Measurements from ENCODE around the gene ENOX1. TPM values are rescaled to one million over a fixed set of nuclear protein-coding genes. Genes with fewer than 3 reads are reported as not detected.

The ENOX1 gene
- total RNA-seq, 1 donor from 2014 or later, result 0.79 TPM

DNA sequence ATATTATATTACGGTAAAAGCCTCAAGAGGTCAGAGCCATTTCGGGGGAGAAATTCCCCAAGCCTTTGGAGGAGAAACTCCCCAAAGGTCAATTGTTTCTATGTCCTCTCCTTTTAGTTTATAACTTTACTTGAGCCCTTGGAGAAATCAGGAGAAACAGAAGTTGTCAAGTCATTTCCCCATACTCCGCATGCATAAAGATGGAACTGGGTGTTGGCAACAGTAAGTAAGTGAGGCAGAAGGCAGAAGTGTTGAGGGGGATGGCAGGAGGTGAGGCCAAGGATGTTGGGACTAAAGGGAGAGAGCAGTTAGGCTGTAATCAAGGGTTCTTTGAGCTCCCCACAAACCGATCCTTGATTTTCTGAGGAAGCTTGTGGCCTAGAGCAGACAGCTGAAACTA is 307.9 kb downstream of the ENOX1 start:
- FAIRE-seq, result no peak
- TF ChIP-seq, protein P1, sequence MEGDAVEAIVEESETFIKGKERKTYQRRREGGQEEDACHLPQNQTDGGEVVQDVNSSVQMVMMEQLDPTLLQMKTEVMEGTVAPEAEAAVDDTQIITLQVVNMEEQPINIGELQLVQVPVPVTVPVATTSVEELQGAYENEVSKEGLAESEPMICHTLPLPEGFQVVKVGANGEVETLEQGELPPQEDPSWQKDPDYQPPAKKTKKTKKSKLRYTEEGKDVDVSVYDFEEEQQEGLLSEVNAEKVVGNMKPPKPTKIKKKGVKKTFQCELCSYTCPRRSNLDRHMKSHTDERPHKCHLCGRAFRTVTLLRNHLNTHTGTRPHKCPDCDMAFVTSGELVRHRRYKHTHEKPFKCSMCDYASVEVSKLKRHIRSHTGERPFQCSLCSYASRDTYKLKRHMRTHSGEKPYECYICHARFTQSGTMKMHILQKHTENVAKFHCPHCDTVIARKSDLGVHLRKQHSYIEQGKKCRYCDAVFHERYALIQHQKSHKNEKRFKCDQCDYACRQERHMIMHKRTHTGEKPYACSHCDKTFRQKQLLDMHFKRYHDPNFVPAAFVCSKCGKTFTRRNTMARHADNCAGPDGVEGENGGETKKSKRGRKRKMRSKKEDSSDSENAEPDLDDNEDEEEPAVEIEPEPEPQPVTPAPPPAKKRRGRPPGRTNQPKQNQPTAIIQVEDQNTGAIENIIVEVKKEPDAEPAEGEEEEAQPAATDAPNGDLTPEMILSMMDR (IDR thresholded peaks at IDR 0.05; ENCODE audit: insufficient read depth, low read length, severe bottlenecking), result no peak
- H3K27me3 ChIP-seq (ENCODE audit: control insufficient read depth, insufficient read depth, low read length), result no peaks in the 10 kb centered on the region
- DNase-seq (ENCODE audit: low read depth), result no peak
- no peaks in the 10 kb centered on the region for H3K36me3 ChIP-seq (ENCODE audit: control insufficient read depth, insufficient read depth, low read length)
- no peak overlapping the region for H3K4me3 ChIP-seq (ENCODE audit: low read depth, low read length)

DNA sequence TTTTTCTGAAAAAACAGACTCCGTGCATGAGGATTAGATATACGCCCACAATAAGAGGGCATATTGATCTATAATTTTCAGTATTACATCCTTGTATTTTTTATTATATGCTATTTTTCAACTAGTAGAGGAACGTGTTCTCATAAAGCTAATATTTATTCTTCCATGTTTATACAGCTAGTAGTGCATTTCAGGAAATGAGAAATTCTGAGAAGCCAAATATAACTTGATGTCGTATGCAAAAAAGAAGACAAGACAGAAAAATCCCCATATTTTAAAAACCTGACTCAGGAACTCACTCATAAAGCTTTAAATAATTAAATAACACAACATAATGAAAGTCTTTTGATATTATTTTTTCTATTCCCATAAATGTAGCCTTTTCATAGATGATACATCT is 308.6 kb downstream of the ENOX1 start:
- TF ChIP-seq, protein P1 (IDR thresholded peaks at IDR 0.05; ENCODE audit: insufficient read depth, low read length, severe bottlenecking), result no peak
- no peak overlapping the region for H3K4me3 ChIP-seq (ENCODE audit: low read depth, low read length)
- no peaks in the 10 kb centered on the region for H3K36me3 ChIP-seq (ENCODE audit: control insufficient read depth, insufficient read depth, low read length)
- no peaks in the 10 kb centered on the region for H3K27me3 ChIP-seq (ENCODE audit: control insufficient read depth, insufficient read depth, low read length)
- DNase-seq (ENCODE audit: low read depth) (no peak), FAIRE-seq (no peak)

DNA sequence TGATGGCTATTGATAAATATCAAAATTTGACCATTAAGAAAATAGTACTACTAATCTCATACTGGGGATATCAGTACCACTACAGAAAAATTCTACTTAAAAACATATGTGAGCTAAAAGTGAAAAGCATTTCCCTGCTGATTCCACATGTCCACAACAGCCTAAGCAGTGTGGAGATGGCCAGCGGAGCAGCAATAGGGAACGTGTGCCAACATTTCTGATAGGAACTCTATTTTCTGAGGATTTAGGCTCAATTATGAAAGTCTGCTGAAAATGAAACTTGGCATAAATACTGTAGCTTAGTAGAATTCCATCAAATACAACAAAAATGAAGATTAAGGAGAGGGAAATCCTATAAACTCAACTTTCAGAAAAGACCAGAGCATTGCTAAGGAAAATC is 311.6 kb downstream of the ENOX1 start:
- DNase-seq (ENCODE audit: low read depth) (no peak), FAIRE-seq (no peak)
- Histone ChIP-seq H3K27me3 (ENCODE audit: control insufficient read depth, insufficient read depth, low read length) (no peaks in the 10 kb centered on the region), H3K36me3 (ENCODE audit: control insufficient read depth, insufficient read depth, low read length) (no peaks in the 10 kb centered on the region), H3K4me3 (ENCODE audit: low read depth, low read length) (no peak overlapping the region)
- TF ChIP-seq, protein P1 (IDR thresholded peaks at IDR 0.05; ENCODE audit: insufficient read depth, low read length, severe bottlenecking), result no peak

DNA sequence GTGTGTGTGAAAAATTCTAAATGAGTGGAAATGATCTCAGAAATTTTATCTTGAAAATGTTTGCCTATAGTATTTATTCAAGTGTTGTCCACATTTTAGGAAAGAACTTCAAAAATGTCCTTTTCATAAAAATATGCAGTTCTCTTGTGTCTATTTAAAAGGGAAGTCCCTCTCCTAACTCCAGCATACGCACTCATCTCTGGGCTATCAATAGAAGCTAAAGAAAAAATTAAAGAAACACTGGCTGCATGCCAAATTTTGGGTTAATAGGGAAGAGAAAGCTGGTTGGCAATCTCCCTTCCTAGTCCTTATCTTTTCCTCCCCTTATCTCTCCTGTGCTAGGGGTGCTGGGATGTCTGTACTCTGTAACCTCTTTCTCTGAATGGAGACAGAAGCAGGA is 313.3 kb downstream of the ENOX1 start:
- Histone ChIP-seq H3K4me3 (ENCODE audit: low read depth, low read length) (no peak overlapping the region), H3K27me3 (ENCODE audit: control insufficient read depth, insufficient read depth, low read length) (no peaks in the 10 kb centered on the region), H3K36me3 (ENCODE audit: control insufficient read depth, insufficient read depth, low read length) (no peaks in the 10 kb centered on the region)
- DNase-seq (ENCODE audit: low read depth), result no peak
- FAIRE-seq, result no peak
- TF ChIP-seq, protein P1 (IDR thresholded peaks at IDR 0.05; ENCODE audit: insufficient read depth, low read length, severe bottlenecking), result no peak

DNA sequence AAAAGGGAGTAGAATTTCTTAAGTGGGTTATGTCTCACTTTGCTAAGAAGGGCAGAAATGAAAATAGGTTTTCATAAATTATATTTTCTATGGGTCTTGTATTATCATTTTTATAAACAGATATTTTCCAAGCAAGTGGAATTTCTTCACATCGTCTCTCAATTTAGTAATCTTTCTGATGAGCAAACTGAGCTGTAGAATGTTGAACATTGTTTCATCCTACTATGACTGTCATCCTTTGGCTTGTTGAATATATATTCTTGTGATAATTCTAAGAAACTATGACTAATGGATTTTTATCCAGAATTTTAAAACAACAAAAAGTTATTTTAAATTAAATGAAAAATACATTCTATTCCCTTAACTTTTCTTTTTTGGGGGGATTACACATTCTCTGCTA is 313.8 kb downstream of the ENOX1 start:
- FAIRE-seq (no peak), DNase-seq (ENCODE audit: low read depth) (no peak)
- H3K4me3 ChIP-seq (ENCODE audit: low read depth, low read length), result no peak overlapping the region
- TF ChIP-seq, protein P1 (IDR thresholded peaks at IDR 0.05; ENCODE audit: insufficient read depth, low read length, severe bottlenecking), result no peak
- no peaks in the 10 kb centered on the region for H3K36me3 ChIP-seq (ENCODE audit: control insufficient read depth, insufficient read depth, low read length)
- no peaks in the 10 kb centered on the region for H3K27me3 ChIP-seq (ENCODE audit: control insufficient read depth, insufficient read depth, low read length)

DNA sequence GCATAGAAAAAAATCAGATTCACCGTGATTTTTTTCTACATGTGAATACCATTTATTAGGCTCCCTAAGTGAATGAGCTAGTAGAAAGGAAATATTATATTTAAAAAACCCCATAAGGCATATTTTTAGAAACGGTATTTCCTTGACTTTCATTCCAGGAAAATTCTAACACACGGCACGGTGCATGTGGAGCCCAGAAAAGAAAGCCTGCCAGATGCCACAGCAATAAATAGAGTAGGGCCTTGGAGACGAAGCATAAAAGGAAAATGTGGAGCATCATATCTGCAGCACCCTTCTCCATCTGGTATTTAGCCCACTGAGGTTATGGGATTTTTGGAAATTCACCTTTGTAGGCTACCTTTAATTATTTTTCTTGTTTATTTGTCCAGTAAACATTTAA is 314.4 kb downstream of the ENOX1 start:
- TF ChIP-seq, protein P1 (IDR thresholded peaks at IDR 0.05; ENCODE audit: insufficient read depth, low read length, severe bottlenecking), result no peak
- no peak for FAIRE-seq
- Histone ChIP-seq H3K4me3 (ENCODE audit: low read depth, low read length) (no peak overlapping the region), H3K27me3 (ENCODE audit: control insufficient read depth, insufficient read depth, low read length) (no peaks in the 10 kb centered on the region), H3K36me3 (ENCODE audit: control insufficient read depth, insufficient read depth, low read length) (no peaks in the 10 kb centered on the region)
- no peak for DNase-seq (ENCODE audit: low read depth)

Measured in bronchial epithelial cell (primary cell).